Measurements from ENCODE around the gene FXR1. TPM values are rescaled to one million over a fixed set of nuclear protein-coding genes. Genes with fewer than 3 reads are reported as not detected.

FXR1 gene
- total RNA-seq, 1 experiment from 2014 or later = 215 TPM

DNA sequence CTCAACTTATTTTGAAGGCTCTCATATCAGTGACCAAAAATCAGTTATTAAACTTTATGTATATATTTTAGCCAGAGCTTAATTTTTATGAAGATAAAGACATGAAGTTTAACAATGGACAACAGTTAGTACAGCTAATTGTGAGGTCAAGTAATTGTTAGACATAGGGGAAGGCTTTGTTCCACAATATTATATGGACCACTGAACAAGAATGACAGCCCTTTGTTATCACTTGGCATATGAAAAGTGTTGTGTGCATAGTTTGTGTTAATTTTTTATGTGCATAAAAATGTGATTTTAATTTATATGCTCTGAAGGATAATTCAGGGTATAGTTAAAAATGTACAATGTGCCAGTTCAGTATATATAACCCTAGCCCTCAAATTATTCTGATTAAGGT is 65.0 kb downstream of the FXR1 start:
- no peak overlapping the region for H3K27ac ChIP-seq (ENCODE audit: low read depth, low read length)
- no peaks in the 10 kb centered on the region for H3K4me1 ChIP-seq (ENCODE audit: control insufficient read depth in 1 of 2, insufficient read depth in 2 of 2, low read length in 2 of 2)
- CTCF ChIA-PET = no interaction called here
- H3K4me3 ChIP-seq (replicated peaks in 1 of 2; ENCODE audit: low read depth in 1 of 2, low read length in 2 of 2) = no peak overlapping the region
- POLR2A ChIA-PET = no interaction called here
- RAD21 ChIA-PET (ENCODE audit: low non-redundant PET in 1 of 2, low total read pairs in 2 of 2, uncharacterized antibody in 2 of 2, unreplicated experiment in 2 of 2) = no interaction called here
- no peak overlapping the region for H3K9ac ChIP-seq (ENCODE audit: low read length)
- ATAC-seq (no peak), DNase-seq (ENCODE audit: low read depth, low spot score) (no peak)
- intact Hi-C loops (cut with micrococcal nuclease) = no loop called here
- H3K79me2 ChIP-seq (ENCODE audit: insufficient read depth, low read length) = peaks cover 14% of the 10 kb centered on the region
- H4K20me1 ChIP-seq (ENCODE audit: insufficient read depth) = peaks cover 5% of the 10 kb centered on the region; the same call in 1 of the 2 replicates
- no TSS peak for BruUV-seq (replicated peaks)
- no peaks in the 10 kb centered on the region for H3K9me2 ChIP-seq (ENCODE audit: insufficient read depth)
- H3K9me3 ChIP-seq (ENCODE audit: control insufficient read depth in 1 of 2, insufficient read depth in 1 of 2, low read depth in 1 of 2, low read length in 2 of 2) = no peaks in the 10 kb centered on the region
- no peak overlapping the region for H3K4me2 ChIP-seq (ENCODE audit: low read length)
- H3K27me3 ChIP-seq (ENCODE audit: insufficient read depth, low read length) = no peaks in the 10 kb centered on the region
- peaks cover 11 to 22% of the 10 kb centered on the region in 2 experiments; a peak in 3 of 4 replicates for H3K36me3 ChIP-seq (ENCODE audit: control insufficient read depth in 1 of 2, insufficient read depth in 2 of 2, low read length in 2 of 2)
- no peak overlapping the region for H2AFZ ChIP-seq (ENCODE audit: low read depth, low read length, poor library complexity, severe bottlenecking)
- TF ChIP-seq POLR2A (IDR thresholded peaks at IDR 0.05; ENCODE audit: borderline replicate concordance, extremely low read depth, insufficient read depth, insufficient read length) (no peak), SRF (IDR thresholded peaks at IDR 0.05; ENCODE audit: low read depth) (no peak), POLR2AphosphoS5 (IDR thresholded peaks at IDR 0.05; ENCODE audit: low read depth, low read length) (no peak), YY1 (IDR thresholded peaks at IDR 0.05; ENCODE audit: extremely low read depth, insufficient replicate concordance, low read depth, low read length) (no peak), EZH2 (IDR thresholded peaks at IDR 0.05) (no peak), ZFX (IDR thresholded peaks at IDR 0.05) (no peak), RAD21 (IDR thresholded peaks at IDR 0.05; ENCODE audit: low read depth) (no peak), EZH2phosphoT487 (IDR thresholded peaks at IDR 0.05; ENCODE audit: borderline replicate concordance) (no peak), CEBPB (IDR thresholded peaks at IDR 0.05; ENCODE audit: low read depth) (no peak), EGR1 (IDR thresholded peaks at IDR 0.05; ENCODE audit: low read depth) (no peak), SP1 (IDR thresholded peaks at IDR 0.05; ENCODE audit: low read depth) (no peak), TCF7L2 (IDR thresholded peaks at IDR 0.05; ENCODE audit: borderline replicate concordance, extremely low read depth, insufficient read depth, insufficient read length) (no peak), SIN3A (IDR thresholded peaks at IDR 0.05; ENCODE audit: low read depth) (no peak)
- TF ChIP-seq, protein P1, sequence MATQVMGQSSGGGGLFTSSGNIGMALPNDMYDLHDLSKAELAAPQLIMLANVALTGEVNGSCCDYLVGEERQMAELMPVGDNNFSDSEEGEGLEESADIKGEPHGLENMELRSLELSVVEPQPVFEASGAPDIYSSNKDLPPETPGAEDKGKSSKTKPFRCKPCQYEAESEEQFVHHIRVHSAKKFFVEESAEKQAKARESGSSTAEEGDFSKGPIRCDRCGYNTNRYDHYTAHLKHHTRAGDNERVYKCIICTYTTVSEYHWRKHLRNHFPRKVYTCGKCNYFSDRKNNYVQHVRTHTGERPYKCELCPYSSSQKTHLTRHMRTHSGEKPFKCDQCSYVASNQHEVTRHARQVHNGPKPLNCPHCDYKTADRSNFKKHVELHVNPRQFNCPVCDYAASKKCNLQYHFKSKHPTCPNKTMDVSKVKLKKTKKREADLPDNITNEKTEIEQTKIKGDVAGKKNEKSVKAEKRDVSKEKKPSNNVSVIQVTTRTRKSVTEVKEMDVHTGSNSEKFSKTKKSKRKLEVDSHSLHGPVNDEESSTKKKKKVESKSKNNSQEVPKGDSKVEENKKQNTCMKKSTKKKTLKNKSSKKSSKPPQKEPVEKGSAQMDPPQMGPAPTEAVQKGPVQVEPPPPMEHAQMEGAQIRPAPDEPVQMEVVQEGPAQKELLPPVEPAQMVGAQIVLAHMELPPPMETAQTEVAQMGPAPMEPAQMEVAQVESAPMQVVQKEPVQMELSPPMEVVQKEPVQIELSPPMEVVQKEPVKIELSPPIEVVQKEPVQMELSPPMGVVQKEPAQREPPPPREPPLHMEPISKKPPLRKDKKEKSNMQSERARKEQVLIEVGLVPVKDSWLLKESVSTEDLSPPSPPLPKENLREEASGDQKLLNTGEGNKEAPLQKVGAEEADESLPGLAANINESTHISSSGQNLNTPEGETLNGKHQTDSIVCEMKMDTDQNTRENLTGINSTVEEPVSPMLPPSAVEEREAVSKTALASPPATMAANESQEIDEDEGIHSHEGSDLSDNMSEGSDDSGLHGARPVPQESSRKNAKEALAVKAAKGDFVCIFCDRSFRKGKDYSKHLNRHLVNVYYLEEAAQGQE (IDR thresholded peaks at IDR 0.05; ENCODE audit: low read depth) = no peak
- TF ChIP-seq, protein P2, sequence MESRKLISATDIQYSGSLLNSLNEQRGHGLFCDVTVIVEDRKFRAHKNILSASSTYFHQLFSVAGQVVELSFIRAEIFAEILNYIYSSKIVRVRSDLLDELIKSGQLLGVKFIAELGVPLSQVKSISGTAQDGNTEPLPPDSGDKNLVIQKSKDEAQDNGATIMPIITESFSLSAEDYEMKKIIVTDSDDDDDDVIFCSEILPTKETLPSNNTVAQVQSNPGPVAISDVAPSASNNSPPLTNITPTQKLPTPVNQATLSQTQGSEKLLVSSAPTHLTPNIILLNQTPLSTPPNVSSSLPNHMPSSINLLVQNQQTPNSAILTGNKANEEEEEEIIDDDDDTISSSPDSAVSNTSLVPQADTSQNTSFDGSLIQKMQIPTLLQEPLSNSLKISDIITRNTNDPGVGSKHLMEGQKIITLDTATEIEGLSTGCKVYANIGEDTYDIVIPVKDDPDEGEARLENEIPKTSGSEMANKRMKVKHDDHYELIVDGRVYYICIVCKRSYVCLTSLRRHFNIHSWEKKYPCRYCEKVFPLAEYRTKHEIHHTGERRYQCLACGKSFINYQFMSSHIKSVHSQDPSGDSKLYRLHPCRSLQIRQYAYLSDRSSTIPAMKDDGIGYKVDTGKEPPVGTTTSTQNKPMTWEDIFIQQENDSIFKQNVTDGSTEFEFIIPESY (IDR thresholded peaks at IDR 0.05; ENCODE audit: extremely low read depth, insufficient replicate concordance, low read length) = no peak
- TF ChIP-seq, protein P3, sequence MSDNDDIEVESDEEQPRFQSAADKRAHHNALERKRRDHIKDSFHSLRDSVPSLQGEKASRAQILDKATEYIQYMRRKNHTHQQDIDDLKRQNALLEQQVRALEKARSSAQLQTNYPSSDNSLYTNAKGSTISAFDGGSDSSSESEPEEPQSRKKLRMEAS (IDR thresholded peaks at IDR 0.05) = no peak

All from HCT116 (cell line).